Activated T-cell treated with anti-CD3 and anti-CD28 coated beads, Interleukin-2, amount 50 U/mL, for 72 hours (primary cell): ENCODE measurements around the gene ALAS1. TPM values are rescaled to one million over a fixed set of nuclear protein-coding genes. Genes with fewer than 3 reads are reported as not detected.

Experiments used
- ATAC-seq, 2 donors: fragments of 150-1000 bp; cut with Tn5 transposase; replicated peaks in 1 of 2; 2 replicates each; pipeline ENCODE4 v1.10.0; 2021; ENCODE audit warnings: moderate library complexity in 2 of 2, mild to moderate bottlenecking in 1 of 2
- DNase-seq, 2 donors: peaks; one replicate each; pipeline ENCODE4 v3.0.0; 2021 to 2022; ENCODE audit warnings: mixed read lengths in 1 of 2
- H3K27ac Mint-ChIP-seq: one replicate; pipeline ENCODE4 v1.8.0; 2022; ENCODE audit warnings: mild to moderate bottlenecking, moderate library complexity, mixed read lengths
- H3K27me3 Mint-ChIP-seq: one replicate; pipeline ENCODE4 v1.8.0; 2022; ENCODE audit warnings: low read depth, mixed read lengths
- H3K36me3 Mint-ChIP-seq, 2 donors: one replicate each; pipeline ENCODE4 v1.8.0; 2022; ENCODE audit warnings: mixed read lengths in 2 of 2, mild to moderate bottlenecking in 1 of 2; ENCODE audit not compliant: insufficient read depth in 2 of 2
- H3K4me1 Mint-ChIP-seq: one replicate; pipeline ENCODE4 v1.8.0; 2022; ENCODE audit warnings: low read depth, mixed read lengths
- H3K4me3 Mint-ChIP-seq, 2 donors: one replicate each; pipeline ENCODE4 v1.8.0; 2022; ENCODE audit warnings: mild to moderate bottlenecking in 2 of 2, mixed read lengths in 2 of 2, moderate library complexity in 2 of 2
- H3K9me3 Mint-ChIP-seq, 2 donors: one replicate each; pipeline ENCODE4 v1.8.0; 2022; ENCODE audit warnings: mixed read lengths in 2 of 2
- total RNA-seq, 2 donors: library from RNA; stranded (reverse); gene quantifications; one replicate each; pipeline ENCODE4 v1.2.3, GENCODE V29; 2022

Gene ALAS1
- total RNA-seq, 2 donors from 2014 or later, result 62.7 to 63.6 TPM

DNA sequence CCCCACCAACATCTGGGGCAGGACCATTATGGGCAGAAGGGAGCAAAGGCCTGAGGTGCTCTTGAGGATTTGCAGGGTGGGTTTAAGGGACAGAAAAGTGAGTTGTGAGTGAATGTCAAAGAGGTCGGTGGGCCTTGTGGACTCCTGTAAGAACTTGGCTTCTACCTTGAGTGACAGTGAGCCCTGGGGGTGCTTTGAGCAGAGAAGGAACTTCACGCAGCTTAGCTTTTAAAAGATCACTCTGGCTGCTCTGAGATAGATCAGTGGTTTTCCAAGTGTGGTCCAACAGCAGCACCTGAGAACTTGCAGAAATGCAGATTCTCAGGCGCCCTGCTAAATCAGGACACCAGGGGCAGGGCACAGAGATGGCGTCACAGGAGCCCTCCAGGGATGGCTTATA lies 15.3 kb upstream of the ALAS1 start:
- no peak overlapping the region for H3K27ac Mint-ChIP-seq
- no peak overlapping the region for H3K4me3 Mint-ChIP-seq
- H3K9me3 Mint-ChIP-seq, result no peaks in the 10 kb centered on the region
- ATAC-seq (no peak), DNase-seq (no peak)
- no peaks in the 10 kb centered on the region for H3K36me3 Mint-ChIP-seq
- no peaks in the 10 kb centered on the region for H3K4me1 Mint-ChIP-seq
- H3K27me3 Mint-ChIP-seq, result no peaks in the 10 kb centered on the region

DNA sequence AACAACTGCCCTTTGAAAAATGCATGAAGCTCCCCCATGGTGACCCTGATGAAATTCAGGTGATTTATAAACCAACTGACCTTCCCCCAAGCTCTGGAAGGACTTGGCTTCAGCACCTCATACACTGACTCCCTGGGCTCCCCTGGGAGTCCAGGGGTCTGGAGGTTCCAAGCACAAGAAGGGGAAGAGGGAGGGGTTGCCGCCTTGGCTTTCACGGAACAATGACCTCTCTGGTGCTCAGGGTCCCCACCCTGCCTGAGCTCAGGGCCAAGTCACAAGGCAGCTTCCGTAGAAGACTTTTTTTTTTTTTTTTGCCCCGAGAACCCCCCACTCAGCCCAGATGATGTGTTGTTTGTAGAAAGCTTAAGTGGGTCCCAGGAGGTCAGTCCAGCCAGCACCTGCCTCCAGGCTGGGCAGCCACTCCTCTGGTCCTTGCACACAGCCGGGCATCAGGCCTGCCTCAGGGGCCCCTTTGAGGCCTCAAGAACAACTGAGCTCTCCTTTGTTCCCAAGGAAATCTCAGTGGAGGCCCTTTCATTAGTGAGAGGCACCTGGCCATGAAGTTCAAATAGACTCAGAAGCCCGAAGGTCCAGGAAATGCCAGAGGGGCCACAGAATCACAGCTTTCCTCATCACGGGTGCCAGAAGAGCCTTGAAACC lies 14.0 kb upstream of the ALAS1 start:
- Mint-ChIP-seq H3K27ac (no peak overlapping the region), H3K27me3 (no peaks in the 10 kb centered on the region), H3K4me3 (no peak overlapping the region), H3K4me1 (no peaks in the 10 kb centered on the region), H3K36me3 (no peaks in the 10 kb centered on the region), H3K9me3 (no peaks in the 10 kb centered on the region)
- no peak for DNase-seq
- no peak for ATAC-seq

DNA sequence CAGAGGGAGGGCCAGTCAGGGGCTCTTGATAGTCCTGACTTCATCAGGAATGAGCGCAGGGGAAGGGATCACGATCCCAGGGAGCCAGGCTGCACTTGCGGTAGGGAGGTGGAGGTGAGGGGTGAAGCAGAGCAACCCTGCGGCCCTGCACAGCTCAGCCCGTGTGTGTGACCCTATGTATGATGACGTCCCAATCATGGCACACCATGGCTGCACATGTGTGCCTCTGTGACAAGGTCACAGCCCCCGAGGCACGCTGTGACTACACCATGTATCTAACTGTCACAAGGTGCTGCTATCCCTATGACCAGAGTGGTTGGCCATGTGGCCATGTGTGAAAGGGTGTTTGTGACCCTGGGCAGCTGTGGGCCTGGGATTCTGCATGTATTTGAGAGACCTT lies 13.3 kb upstream of the ALAS1 start:
- Mint-ChIP-seq H3K4me1 (no peaks in the 10 kb centered on the region), H3K27me3 (no peaks in the 10 kb centered on the region), H3K27ac (no peak overlapping the region), H3K9me3 (no peaks in the 10 kb centered on the region), H3K36me3 (no peaks in the 10 kb centered on the region), H3K4me3 (no peak overlapping the region)
- ATAC-seq (no peak), DNase-seq (no peak)

DNA sequence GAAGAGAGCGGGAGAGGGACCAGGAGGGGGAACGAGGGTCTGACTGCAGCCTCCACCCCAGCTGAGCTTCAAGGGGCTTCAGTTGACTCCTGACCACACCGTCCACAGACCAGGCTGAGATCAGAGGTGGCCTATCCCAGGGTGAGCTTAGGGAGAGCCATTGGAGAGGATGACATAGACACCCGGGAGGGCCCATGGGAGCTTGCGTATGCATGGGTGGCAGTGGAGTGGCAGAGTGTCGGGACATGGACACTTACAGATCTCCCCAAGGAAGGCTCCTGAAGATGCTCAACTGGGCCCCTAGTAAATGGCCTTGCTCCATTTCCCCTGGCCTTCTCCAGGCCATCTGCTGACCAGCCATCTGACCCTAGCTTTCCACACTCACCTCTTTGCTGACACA lies 12.6 kb upstream of the ALAS1 start:
- Mint-ChIP-seq H3K27ac (no peak overlapping the region), H3K27me3 (no peaks in the 10 kb centered on the region), H3K4me1 (no peaks in the 10 kb centered on the region), H3K4me3 (no peak overlapping the region), H3K36me3 (no peaks in the 10 kb centered on the region), H3K9me3 (no peaks in the 10 kb centered on the region)
- DNase-seq, result no peak
- no peak for ATAC-seq

DNA sequence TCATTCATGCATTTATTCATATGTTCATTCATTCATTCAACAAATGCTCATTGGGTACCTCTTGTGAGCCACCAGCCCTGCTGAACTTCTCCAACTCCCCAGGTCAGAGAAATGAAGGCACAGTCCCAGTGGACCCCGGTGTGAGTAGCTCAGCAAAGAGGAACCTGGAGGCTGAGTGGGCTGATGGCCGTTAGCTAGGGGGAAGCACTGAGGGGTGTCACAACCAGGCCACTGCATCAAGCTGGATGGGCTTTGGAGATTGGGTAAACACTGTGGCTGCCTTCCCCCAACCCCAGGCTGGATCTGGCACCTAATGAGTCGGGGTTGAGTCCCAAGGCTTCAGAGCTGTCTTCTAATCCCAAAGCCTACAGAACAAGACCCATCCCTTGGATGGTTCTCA lies 12.1 kb upstream of the ALAS1 start:
- no peak for DNase-seq

DNA sequence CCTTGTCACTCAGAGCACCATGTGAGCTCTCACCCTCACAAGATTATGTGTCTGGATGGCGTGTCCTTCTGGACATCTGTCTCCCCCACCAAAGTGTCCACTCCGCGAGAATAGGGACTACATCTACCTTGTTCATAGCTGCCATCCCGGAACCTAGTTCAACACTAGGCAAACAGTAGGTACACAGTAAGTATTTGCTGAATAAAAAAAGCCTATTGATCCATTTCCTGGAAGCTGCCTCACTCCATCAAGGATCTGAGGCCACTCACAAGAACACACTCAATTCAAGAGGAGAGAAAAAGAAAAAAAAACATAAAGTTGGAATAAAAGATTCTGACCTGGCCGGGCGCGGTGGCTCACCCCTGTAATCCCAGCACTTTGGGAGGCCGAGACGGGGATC lies 11.2 kb upstream of the ALAS1 start:
- Mint-ChIP-seq H3K36me3 (no peaks in the 10 kb centered on the region), H3K4me1 (no peaks in the 10 kb centered on the region), H3K27ac (no peak overlapping the region), H3K27me3 (no peaks in the 10 kb centered on the region), H3K4me3 (no peak overlapping the region), H3K9me3 (no peaks in the 10 kb centered on the region)
- DNase-seq (no peak), ATAC-seq (no peak)

More for the DNA sequence above, 12.1 kb upstream of the ALAS1 start:
- no peak for ATAC-seq
- Mint-ChIP-seq H3K9me3 (no peaks in the 10 kb centered on the region), H3K27me3 (no peaks in the 10 kb centered on the region), H3K36me3 (no peaks in the 10 kb centered on the region), H3K4me3 (no peak overlapping the region), H3K4me1 (no peaks in the 10 kb centered on the region), H3K27ac (no peak overlapping the region)

DNA sequence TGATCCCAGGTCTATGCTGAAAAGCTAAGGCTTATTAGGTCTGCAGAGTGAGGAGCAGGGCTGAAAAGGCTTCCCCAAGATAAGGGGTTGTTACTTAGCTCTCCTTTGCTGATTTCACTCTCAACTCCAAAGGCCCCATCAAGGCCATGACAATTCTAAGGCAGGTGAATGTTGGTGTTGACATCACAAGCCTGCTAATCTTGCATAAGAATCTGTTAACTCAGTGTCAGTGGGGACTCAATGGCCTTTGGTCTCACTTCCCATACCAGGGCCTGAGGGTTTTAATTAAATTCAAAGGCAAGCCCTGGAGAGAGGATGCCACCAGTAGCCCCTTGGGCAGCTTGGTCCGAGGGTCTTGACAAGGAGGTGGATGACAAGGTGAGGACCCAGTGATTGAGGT lies 9.4 kb upstream of the ALAS1 start:
- no peaks in the 10 kb centered on the region for H3K9me3 Mint-ChIP-seq
- H3K4me1 Mint-ChIP-seq, result no peaks in the 10 kb centered on the region
- no peak overlapping the region for H3K27ac Mint-ChIP-seq
- no peaks in the 10 kb centered on the region for H3K27me3 Mint-ChIP-seq
- ATAC-seq (no peak), DNase-seq (no peak)
- H3K36me3 Mint-ChIP-seq, result no peaks in the 10 kb centered on the region
- H3K4me3 Mint-ChIP-seq, result no peak overlapping the region

DNA sequence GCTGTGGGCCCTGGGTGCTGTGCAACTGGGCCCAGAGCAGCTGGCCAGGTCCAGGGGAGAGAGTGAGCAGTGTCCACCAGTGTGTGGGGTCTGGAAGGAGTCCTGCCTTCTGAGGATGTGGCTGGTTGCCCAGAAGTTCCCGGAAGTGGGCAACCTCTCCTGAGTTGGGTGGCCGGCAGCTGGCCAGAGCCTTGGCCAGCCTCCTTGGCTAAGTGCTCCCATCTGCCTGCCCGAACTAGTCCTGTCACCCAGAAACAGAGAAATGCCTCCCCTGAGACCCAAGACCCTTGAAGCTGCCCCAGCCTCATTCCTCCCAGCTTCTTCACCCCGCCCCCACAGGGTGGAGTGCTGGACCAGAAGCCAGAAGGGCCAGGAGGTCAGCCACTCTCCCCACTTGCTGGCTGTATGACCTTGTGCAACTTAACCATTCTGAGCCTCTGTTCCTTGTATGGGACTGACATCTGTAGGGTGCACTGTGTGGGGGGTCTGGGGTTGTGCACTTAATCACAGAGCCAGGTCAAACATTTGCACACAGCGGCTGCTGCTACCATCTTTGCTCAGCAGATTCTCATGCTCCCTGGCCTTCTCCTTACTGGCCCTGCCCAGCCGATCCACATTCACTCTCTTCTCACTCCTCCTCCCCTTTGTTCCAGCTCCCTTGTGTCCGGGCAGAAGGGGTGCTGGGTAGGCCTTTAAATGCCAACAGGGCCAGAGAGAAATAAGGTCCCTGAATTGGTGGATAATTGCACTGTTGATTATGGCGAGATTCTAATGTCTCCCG lies 7.5 kb upstream of the ALAS1 start:
- Mint-ChIP-seq H3K4me3 (no peak overlapping the region), H3K9me3 (no peaks in the 10 kb centered on the region), H3K36me3 (no peaks in the 10 kb centered on the region), H3K4me1 (no peaks in the 10 kb centered on the region), H3K27me3 (no peaks in the 10 kb centered on the region), H3K27ac (no peak overlapping the region)
- ATAC-seq (no peak), DNase-seq (no peak)

DNA sequence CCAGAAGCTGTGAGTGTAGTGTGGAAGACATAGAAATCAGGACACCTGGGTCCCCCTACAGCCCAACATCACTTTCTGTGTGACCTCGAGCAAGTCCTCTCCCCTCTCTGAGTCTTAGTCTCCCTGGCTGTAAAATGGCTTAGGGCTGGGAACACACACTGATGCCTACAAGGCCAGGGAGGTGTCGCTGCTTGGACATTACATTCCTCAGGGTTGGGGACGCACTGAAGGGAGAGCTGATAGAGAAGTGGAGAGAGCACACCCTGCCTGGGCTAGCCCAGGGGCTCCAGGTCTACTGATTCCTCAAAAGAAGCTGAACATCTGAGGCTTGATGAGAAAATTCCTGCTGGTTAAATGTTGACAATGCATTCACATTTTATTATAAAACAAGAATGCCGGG lies 6.3 kb upstream of the ALAS1 start:
- Mint-ChIP-seq H3K4me1 (peaks cover 8% of the 10 kb centered on the region), H3K9me3 (no peaks in the 10 kb centered on the region), H3K4me3 (no peak overlapping the region), H3K36me3 (no peaks in the 10 kb centered on the region), H3K27ac (no peak overlapping the region), H3K27me3 (no peaks in the 10 kb centered on the region)
- ATAC-seq (no peak), DNase-seq (no peak)

DNA sequence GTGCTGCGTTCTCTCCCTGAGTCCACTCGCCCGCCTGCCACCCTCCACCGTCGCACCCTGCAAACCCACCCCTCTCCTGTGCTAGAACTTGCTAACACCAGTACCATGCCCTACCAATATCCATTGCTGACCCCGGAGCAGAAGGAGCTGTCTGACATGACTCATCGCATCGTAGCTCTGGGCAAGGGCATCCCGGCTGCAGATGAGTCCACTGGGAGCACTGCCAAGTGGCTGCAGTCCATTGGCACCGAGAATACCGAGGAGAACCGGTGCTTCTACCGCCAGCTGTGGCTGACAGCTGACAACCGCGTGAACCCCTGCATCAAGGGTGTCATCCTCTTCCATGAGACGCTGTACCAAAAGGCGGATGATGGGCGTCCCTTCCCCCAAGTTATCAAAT lies 4.9 kb upstream of the ALAS1 start:
- Mint-ChIP-seq H3K27ac (no peak overlapping the region), H3K4me3 (no peak overlapping the region), H3K36me3 (no peaks in the 10 kb centered on the region), H3K27me3 (no peaks in the 10 kb centered on the region), H3K4me1 (peaks cover 21% of the 10 kb centered on the region), H3K9me3 (no peaks in the 10 kb centered on the region)
- no peak for ATAC-seq
- DNase-seq, result no peak

DNA sequence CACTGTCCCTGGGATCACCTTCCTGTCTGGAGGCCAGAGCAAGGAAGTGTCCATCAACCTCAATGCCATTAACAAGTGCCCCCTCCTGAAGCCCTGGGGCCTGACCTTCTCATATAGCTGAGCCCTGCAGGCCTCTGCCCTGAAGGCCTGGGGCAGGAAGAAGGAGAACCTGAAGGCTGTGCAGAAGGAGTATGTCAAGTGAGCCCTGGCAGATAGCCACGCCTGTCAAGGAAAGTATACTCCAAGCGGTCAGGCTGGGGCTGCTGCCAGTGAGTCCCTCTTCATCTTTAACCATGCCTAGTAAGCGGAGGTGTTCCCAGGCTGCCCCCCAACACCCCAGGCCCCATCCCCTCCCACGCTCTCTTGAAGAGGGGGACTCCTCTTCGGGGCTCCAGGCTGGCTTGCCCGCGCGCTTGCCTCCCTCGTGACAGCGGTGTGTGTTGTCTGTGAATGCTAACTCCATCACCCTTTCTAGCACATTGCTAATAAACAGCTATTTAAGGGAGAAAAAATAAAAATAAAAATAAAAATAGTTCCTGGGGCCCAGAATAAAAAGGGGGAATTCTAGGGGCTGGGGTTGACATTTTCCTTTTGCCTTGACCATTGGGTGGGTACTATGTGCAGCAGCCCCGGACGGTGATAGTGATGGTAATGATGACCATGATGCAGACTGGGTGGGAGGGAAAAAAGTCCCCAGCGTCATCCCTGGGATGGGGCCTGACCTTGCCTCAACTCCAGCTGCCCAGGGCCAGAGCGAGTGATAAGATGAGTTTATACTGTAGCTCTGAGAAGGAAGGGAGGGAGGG lies 3.3 kb upstream of the ALAS1 start:
- H3K4me3 Mint-ChIP-seq, result no peak overlapping the region
- DNase-seq (no peak), ATAC-seq (no peak)
- peaks cover 33% of the 10 kb centered on the region for H3K4me1 Mint-ChIP-seq
- no peaks in the 10 kb centered on the region for H3K27me3 Mint-ChIP-seq
- no peaks in the 10 kb centered on the region for H3K36me3 Mint-ChIP-seq
- no peak overlapping the region for H3K27ac Mint-ChIP-seq
- no peaks in the 10 kb centered on the region for H3K9me3 Mint-ChIP-seq

DNA sequence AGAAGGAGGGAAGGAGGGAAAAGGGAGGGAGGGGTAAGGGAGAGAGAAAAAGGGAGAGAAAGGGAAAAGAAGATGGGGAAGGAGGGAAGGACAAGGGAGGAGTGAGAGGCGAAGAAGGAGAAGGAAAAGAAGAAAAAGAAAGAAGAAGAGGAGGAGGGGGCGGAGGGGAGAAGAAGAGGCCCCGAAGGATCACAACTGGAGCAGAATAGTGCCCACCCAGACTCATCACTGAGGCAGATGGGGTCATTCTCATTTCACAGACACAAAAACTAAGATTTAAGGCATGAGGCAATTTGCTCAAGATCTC lies 2.7 kb upstream of the ALAS1 start:
- DNase-seq, result no peak
- H3K27ac Mint-ChIP-seq, result no peak overlapping the region
- ATAC-seq, result no peak

DNA sequence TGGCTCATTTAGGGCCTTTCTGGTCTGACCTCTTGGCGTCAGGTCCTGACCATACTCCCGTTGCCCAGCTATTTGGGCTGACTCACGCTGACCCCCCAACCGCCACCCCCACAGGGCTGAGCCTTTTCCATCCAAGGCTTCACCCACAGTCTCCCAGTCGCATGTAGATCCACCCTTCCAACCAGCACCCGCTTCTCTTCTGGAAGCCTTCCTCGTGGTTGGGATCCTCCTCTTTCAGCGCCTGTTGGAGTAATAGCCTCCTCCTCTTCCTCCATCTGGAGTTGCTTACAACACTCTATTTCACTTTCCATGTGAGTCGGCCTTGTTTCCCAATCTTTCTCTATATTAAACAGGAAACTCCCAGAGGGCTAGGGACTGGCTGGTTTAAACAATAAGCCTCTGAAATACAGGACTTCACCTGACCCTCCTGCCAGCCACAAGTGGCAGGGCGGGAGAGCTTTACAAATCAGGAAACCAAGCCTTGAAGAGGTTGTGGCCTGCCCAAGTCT lies 2.1 kb upstream of the ALAS1 start:
- peaks cover 0 to 5% of the 10 kb centered on the region in 2 donors for H3K36me3 Mint-ChIP-seq
- no peak for DNase-seq
- H3K9me3 Mint-ChIP-seq, result no peaks in the 10 kb centered on the region
- no peaks in the 10 kb centered on the region for H3K27me3 Mint-ChIP-seq
- no peak for ATAC-seq
- H3K27ac Mint-ChIP-seq, result no peak overlapping the region
- H3K4me3 Mint-ChIP-seq, result no peak overlapping the region
- H3K4me1 Mint-ChIP-seq, result peaks cover 44% of the 10 kb centered on the region

More for the DNA sequence above, 2.7 kb upstream of the ALAS1 start:
- H3K9me3 Mint-ChIP-seq, result no peaks in the 10 kb centered on the region
- H3K27me3 Mint-ChIP-seq, result no peaks in the 10 kb centered on the region
- H3K4me1 Mint-ChIP-seq, result peaks cover 39% of the 10 kb centered on the region
- H3K36me3 Mint-ChIP-seq, result peaks cover 0 to 2% of the 10 kb centered on the region in 2 donors
- H3K4me3 Mint-ChIP-seq, result no peak overlapping the region
